ENCODE measurements around the gene GIT1. TPM values are rescaled to one million over a fixed set of nuclear protein-coding genes. Genes with fewer than 3 reads are reported as not detected.

Gene GIT1
- total RNA-seq, 1 experiment from 2014 or later: 120 TPM

DNA sequence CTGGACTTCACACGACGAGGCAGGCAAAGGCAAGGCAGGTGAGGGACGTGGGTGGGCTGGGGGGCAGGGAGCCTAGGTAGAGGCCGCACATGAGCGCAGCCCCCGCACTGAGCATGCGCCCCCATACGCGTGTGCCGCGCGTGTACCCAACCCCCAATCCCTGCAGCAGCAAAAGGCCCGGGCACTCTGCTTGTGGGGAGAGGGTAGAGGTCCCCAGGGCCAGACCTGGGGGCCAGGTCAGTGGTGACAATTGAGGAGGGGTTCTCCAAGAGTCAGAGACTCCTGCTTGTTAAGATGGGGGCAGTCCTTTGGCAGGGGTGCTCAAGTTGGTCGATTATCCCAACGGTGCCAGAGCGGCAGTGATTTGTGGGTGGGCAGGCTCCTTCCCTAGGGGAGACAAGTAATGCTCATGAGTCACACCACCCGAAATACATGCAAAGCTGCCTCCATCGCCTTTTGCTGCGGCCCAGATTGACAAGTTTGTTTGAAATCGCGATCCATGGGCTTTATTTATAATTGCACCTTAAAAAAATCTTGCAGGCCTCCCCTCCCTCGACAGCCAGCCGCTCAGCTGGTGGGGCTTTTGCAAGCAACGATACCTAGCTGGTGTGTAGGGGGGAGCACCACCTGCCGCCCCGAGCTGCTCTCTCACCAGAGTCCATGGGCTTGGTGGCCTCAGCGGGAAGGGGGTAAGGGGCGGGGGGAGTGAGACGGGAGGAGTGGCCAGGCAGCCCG, 1.1 kb upstream of the GIT1 start:
- peak overlapping the region; percentile 97 for H3K4me3 ChIP-seq (ENCODE audit: low read depth, low read length, poor library complexity, severe bottlenecking)
- no peaks in the 10 kb centered on the region for H3K9me3 ChIP-seq (ENCODE audit: low read depth, low read length, poor library complexity, severe bottlenecking)
- CTCF ChIA-PET: interaction anchor here (0.6 to 2.6 kb wide), 3 partner anchors 27 to 442 kb away, joined by 6 to 16 read pairs (median 9); no protein-coding TSS in a partner anchor
- DNase-seq (ENCODE audit: low spot score): peak; percentile 87
- TF ChIP-seq, protein P1, sequence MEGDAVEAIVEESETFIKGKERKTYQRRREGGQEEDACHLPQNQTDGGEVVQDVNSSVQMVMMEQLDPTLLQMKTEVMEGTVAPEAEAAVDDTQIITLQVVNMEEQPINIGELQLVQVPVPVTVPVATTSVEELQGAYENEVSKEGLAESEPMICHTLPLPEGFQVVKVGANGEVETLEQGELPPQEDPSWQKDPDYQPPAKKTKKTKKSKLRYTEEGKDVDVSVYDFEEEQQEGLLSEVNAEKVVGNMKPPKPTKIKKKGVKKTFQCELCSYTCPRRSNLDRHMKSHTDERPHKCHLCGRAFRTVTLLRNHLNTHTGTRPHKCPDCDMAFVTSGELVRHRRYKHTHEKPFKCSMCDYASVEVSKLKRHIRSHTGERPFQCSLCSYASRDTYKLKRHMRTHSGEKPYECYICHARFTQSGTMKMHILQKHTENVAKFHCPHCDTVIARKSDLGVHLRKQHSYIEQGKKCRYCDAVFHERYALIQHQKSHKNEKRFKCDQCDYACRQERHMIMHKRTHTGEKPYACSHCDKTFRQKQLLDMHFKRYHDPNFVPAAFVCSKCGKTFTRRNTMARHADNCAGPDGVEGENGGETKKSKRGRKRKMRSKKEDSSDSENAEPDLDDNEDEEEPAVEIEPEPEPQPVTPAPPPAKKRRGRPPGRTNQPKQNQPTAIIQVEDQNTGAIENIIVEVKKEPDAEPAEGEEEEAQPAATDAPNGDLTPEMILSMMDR (conservative IDR thresholded peaks at IDR 0.05; ENCODE audit: low read depth, low read length): no peak
- TF ChIP-seq EZH2 (IDR thresholded peaks at IDR 0.05; ENCODE audit: borderline replicate concordance, low read depth, low read length, poor library complexity, severe bottlenecking): no peak
- no peaks in the 10 kb centered on the region for H3K27me3 ChIP-seq (replicated peaks; ENCODE audit: insufficient read depth, low read depth, low read length, poor library complexity)
- peaks cover 68% of the 10 kb centered on the region for H3K4me1 ChIP-seq (ENCODE audit: insufficient read depth, low read length, poor library complexity, severe bottlenecking)
- H3K36me3 ChIP-seq (ENCODE audit: insufficient read depth, low read length, poor library complexity, severe bottlenecking): no peaks in the 10 kb centered on the region
- intact Hi-C loops (cut with micrococcal nuclease; ENCODE audit: unreplicated experiment): loop anchor here (1.0 kb wide), 2 partner anchors 10 to 22 kb away; partner anchors contain the start of gene TP53I13
- BruUV-seq (replicated peaks): no TSS peak
- H3K27ac ChIP-seq (ENCODE audit: low read depth, low read length, poor library complexity, severe bottlenecking): peak overlapping the region; percentile 83
- POLR2A ChIA-PET (ENCODE audit: low non-redundant PET): no interaction called here

DNA sequence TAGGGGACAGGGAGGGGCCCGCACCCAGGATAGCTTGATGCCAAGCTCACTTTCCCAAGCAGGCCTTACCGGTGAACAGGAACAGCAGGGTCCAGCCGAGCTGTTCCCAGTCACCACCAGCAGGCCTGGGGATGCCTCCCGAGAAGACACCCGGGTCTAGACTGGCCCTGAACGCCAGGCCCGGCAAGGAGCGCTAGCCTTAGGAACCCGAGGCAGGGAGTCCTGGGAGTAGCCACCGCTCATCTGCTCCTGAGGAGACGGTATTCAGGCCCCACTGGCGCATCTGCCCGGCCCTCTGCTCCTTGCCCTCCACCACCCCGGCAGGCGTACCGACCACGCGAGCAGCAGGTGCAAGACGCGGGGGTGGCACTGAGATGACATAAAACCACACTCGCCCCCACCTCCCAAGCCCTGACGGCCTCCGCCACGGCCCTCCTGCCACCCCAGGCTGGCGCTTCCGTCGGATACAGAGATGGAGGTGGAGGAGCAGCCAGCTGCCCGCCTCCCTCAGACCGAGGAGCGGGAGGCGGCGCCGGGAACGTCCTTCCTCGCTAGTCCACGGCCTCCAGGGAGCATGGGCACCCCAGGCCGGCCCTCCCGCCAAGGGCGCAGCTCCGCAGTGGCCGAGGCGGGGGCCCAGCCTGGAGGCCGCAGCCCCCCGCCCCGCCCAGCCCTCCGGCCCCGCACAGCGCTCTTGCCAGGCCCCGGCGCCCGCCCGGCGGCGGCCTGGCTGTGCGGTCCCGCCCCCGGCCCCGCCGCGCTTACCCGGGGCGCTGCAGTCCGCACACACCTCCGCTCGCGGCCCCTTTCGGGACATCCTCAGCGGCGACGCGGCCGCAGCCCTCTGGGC, 661 bp downstream of the GIT1 start:
- H3K27ac ChIP-seq (ENCODE audit: low read depth, low read length, poor library complexity, severe bottlenecking): peak overlapping the region; percentile 83
- intact Hi-C loops (cut with micrococcal nuclease; ENCODE audit: unreplicated experiment): no loop called here
- H3K36me3 ChIP-seq (ENCODE audit: insufficient read depth, low read length, poor library complexity, severe bottlenecking): peaks cover 2% of the 10 kb centered on the region
- ChIA-PET POLR2A (ENCODE audit: low non-redundant PET) (no interaction called here), CTCF (interaction anchor here (0.6 to 1.4 kb wide), 2 partner anchors 11 to 28 kb away, joined by 3 read pairs; no protein-coding TSS in a partner anchor)
- TF ChIP-seq, protein P1 (conservative IDR thresholded peaks at IDR 0.05; ENCODE audit: low read depth, low read length): no peak
- no TSS peak for BruUV-seq (replicated peaks)
- peak; percentile 36 for DNase-seq (ENCODE audit: low spot score)
- H3K9me3 ChIP-seq (ENCODE audit: low read depth, low read length, poor library complexity, severe bottlenecking): no peaks in the 10 kb centered on the region
- no peaks in the 10 kb centered on the region for H3K27me3 ChIP-seq (replicated peaks; ENCODE audit: insufficient read depth, low read depth, low read length, poor library complexity)
- peak overlapping the region; percentile 97 for H3K4me3 ChIP-seq (ENCODE audit: low read depth, low read length, poor library complexity, severe bottlenecking)
- peaks cover 64% of the 10 kb centered on the region for H3K4me1 ChIP-seq (ENCODE audit: insufficient read depth, low read length, poor library complexity, severe bottlenecking)

DNA sequence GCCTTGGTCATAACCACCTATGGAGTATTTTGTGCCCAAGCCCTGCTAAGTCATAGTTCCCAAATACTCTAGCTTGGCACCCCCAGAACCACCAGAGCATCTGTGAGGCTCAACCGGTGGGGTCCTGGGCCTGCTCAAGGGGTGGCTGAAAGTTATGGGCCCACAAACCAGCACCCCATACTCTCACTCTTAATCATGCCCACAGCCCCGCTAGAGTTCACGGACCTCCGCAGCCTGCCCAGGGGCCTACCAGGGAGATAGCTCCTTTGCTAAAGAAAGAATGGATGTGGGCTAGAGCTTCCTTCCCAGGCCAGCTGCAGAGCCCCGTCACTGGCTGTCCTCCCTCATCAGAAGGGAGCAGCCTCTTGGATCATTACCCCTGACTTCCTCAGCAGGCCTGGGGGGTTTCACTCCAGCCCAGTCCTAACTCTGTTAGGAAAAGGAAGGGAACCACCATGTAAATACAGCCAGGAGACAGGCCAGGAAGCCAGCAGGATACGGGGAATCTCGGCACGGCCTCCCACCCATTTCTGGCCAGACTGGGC, 1.4 kb downstream of the GIT1 start:
- intact Hi-C loops (cut with micrococcal nuclease; ENCODE audit: unreplicated experiment): no loop called here
- peaks cover 64% of the 10 kb centered on the region for H3K4me1 ChIP-seq (ENCODE audit: insufficient read depth, low read length, poor library complexity, severe bottlenecking)
- peaks cover 8% of the 10 kb centered on the region for H3K36me3 ChIP-seq (ENCODE audit: insufficient read depth, low read length, poor library complexity, severe bottlenecking)
- POLR2A ChIA-PET (ENCODE audit: low non-redundant PET): no interaction called here
- CTCF ChIA-PET: interaction anchor here (0.6 to 1.4 kb wide), 2 partner anchors 10 to 29 kb away, joined by 3 read pairs; no protein-coding TSS in a partner anchor
- peak overlapping the region; percentile 83 for H3K27ac ChIP-seq (ENCODE audit: low read depth, low read length, poor library complexity, severe bottlenecking)
- TF ChIP-seq, protein P1 (conservative IDR thresholded peaks at IDR 0.05; ENCODE audit: low read depth, low read length): no peak
- no peak for TF ChIP-seq EZH2 (IDR thresholded peaks at IDR 0.05; ENCODE audit: borderline replicate concordance, low read depth, low read length, poor library complexity, severe bottlenecking)
- peak overlapping the region; percentile 97 for H3K4me3 ChIP-seq (ENCODE audit: low read depth, low read length, poor library complexity, severe bottlenecking)
- no peaks in the 10 kb centered on the region for H3K9me3 ChIP-seq (ENCODE audit: low read depth, low read length, poor library complexity, severe bottlenecking)
- no TSS peak for BruUV-seq (replicated peaks)
- DNase-seq (ENCODE audit: low spot score): no peak
- no peaks in the 10 kb centered on the region for H3K27me3 ChIP-seq (replicated peaks; ENCODE audit: insufficient read depth, low read depth, low read length, poor library complexity)

Measured in A673 (cell line).